Measurements from ENCODE around the gene RNU1-1.
"Not testable (repeated sequence)": the region's sequence is repeated elsewhere in the genome, so short reads cannot be mapped to it uniquely, and the experiment has no call there.

GRCh38 chr1:16505870-16506269, 8.2 kb downstream of the RNU1-1 start:
- TF ChIP-seq POLR2AphosphoS5 (IDR thresholded peaks at IDR 0.05; ENCODE audit: low read depth, low read length); TAF1 (IDR thresholded peaks at IDR 0.05; ENCODE audit: low read depth, low read length); ZNF274 (IDR thresholded peaks at IDR 0.05; ENCODE audit: borderline replicate concordance, extremely low read depth, low read length); CTCF (IDR thresholded peaks at IDR 0.05; ENCODE audit: control extremely low read depth in 1 of 3, insufficient read depth in 1 of 3, low read depth in 1 of 3, low read length in 3 of 3); USF2 (IDR thresholded peaks at IDR 0.05; ENCODE audit: low read length); EGR1 (IDR thresholded peaks at IDR 0.05; ENCODE audit: borderline replicate concordance, low read depth, low read length); CEBPB (IDR thresholded peaks at IDR 0.05; ENCODE audit: low read depth, low read length); TBP (IDR thresholded peaks at IDR 0.05; ENCODE audit: low read depth, low read length); EP300 (IDR thresholded peaks at IDR 0.05; ENCODE audit: borderline replicate concordance in 1 of 2, low read depth in 2 of 2, low read length in 2 of 2); POLR2A (IDR thresholded peaks at IDR 0.05; ENCODE audit: control extremely low read depth in 1 of 2, low read depth in 2 of 2, low read length in 2 of 2); RAD21 (IDR thresholded peaks at IDR 0.05 in 1 of 2, conservative IDR thresholded peaks at IDR 0.05 in 1 of 2; ENCODE audit: low read depth in 2 of 2, low read length in 2 of 2); CHD1 (IDR thresholded peaks at IDR 0.05; ENCODE audit: low read depth, low read length); JUN (IDR thresholded peaks at IDR 0.05; ENCODE audit: low read depth, low read length): not testable (repeated sequence)

All from H1 (cell line).